Suprapubic skin (tissue), 4 donors: ENCODE results near the gene CLEC12A.

Experiments
- POLR2A ChIP-seq, 2 donors: fragments of 450-650 bp; IDR thresholded peaks; one replicate each; pipeline ENCODE4 v1.6.1; 2017; ENCODE audit warnings: antibody characterized with exemption in 2 of 2, mild to moderate bottlenecking in 2 of 2, moderate library complexity in 2 of 2
- POLR2AphosphoS5 ChIP-seq, 3 donors: sonication (generic); formaldehyde crosslinking; IDR thresholded peaks; one replicate each; pipeline ENCODE4 v1.6.1; 2017; ENCODE audit warnings: antibody characterized with exemption in 3 of 3
- TF ChIP-seq, protein P1 (sequence below), 2 donors: fragments of 200-600 bp in 1 of 2; fragments of 450-650 bp in 1 of 2; sonication (generic) in 1 of 2; IDR thresholded peaks; one replicate each; pipeline ENCODE4 v1.5.1; 2016 to 2019; ENCODE audit warnings: antibody characterized with exemption in 2 of 2, mild to moderate bottlenecking in 1 of 2, moderate library complexity in 1 of 2

- TF ChIP-seq, protein P1, sequence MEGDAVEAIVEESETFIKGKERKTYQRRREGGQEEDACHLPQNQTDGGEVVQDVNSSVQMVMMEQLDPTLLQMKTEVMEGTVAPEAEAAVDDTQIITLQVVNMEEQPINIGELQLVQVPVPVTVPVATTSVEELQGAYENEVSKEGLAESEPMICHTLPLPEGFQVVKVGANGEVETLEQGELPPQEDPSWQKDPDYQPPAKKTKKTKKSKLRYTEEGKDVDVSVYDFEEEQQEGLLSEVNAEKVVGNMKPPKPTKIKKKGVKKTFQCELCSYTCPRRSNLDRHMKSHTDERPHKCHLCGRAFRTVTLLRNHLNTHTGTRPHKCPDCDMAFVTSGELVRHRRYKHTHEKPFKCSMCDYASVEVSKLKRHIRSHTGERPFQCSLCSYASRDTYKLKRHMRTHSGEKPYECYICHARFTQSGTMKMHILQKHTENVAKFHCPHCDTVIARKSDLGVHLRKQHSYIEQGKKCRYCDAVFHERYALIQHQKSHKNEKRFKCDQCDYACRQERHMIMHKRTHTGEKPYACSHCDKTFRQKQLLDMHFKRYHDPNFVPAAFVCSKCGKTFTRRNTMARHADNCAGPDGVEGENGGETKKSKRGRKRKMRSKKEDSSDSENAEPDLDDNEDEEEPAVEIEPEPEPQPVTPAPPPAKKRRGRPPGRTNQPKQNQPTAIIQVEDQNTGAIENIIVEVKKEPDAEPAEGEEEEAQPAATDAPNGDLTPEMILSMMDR (IDR thresholded peaks at IDR 0.05), result peak in 1 of 2 donors; percentile 15
- TF ChIP-seq POLR2AphosphoS5 (IDR thresholded peaks at IDR 0.05) (no peak), POLR2A (IDR thresholded peaks at IDR 0.05) (no peak)
These were observed 45.4 kb upstream of the CLEC12A start for GRCh38 chr12:9925705-9926393.
